GOT3 (cell line): ENCODE data around the gene INCA1.
"Not testable (repeated sequence)": the region's sequence is repeated elsewhere in the genome, so short reads cannot be mapped to it uniquely, and the experiment has no call there.

Source experiments
- DNase-seq: peaks from one replicate; lab custom pipeline; 2025; ENCODE audit warnings: mixed read lengths; lab: John Stamatoyannopoulos, UW

Gene INCA1

GRCh38 chr17:4997302-4998026, at the start of gene INCA1, which contains the start of gene KIF1C:
INCA1 (minus strand) TSS chr17:4997522; CDS start chr17:4994437, 3,085 bp downstream.
KIF1C (plus strand) TSS chr17:4997950; CDS start chr17:5000247, 2,297 bp downstream.
- peak; percentile 73 for DNase-seq

- no peak for DNase-seq
Measured at GRCh38 chr17:5045496-5045895, 48.2 kb upstream of the INCA1 start.

- DNase-seq, result no peak
Measured at GRCh38 chr17:5044630-5045029, 47.3 kb upstream of the INCA1 start.

DNA sequence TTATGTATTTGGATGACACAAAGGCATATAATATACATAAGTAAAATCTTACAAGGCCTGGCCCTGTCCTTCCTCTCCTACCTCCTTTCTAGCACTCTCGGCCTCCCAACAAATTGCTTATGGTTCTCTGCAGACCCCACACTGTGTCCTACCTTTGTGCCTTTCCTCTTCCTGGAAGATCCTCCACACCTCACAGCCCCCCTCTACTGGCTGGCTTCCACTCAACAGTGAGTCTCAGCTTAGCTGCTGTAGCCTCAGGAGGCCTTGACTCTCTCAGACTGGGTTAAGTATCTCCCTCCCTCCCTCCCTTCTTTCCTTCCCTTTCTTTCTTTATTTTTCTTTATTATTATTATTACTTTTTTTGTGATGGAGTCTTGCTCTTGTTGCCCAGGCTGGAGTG, 46.2 kb upstream of the INCA1 start:
- no peak for DNase-seq

DNA sequence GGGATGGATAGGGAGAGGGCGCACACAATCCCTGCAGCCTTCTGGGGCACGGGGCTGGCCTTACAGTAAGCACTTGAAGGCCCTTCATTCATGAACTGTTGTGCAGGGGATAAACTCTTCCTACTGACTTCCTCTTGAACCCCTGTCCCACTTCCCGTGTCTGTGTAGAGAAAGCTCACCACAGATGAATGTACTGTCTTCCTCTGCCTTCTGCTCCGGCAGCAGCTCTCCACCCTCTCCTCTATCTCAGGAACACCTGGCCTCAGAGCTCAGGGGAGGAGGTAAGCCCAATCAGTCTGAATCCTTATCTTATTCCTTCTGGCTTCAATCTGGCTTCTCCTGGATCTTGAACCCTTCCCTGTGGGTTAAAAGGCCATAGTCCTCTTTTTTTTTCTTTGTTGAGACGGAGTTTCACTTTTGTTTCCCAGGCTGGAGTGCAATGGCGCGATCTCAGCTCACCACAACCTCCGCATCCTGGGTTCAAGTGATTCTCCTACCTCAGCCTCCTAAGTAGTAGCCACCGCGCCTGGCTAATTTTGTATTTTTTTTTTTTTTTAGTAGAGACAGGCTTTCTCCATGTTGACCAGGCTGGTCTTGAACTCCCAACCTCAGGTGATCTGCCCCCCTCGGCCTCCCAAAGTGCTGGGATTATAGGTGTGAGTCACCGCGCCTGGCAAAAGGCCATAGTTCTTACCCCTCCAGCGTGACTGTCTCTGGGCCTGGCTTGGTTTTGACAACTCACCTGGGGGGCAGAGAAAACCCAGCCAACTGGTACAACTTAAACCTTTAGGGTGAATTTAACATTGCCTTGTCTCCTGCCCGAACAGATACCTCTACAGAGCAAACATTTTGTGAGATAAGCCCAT, 45.1 kb upstream of the INCA1 start:
- DNase-seq, result no peak

GRCh38 chr17:5035315-5035714, 38.0 kb upstream of the INCA1 start, which contains the start of gene SLC52A1:
SLC52A1 (minus strand) TSS chr17:5035426; CDS start chr17:5034606, 820 bp downstream.
- no peak for DNase-seq

- DNase-seq, result no peak
Measured at GRCh38 chr17:5034651-5035050, 37.3 kb upstream of the INCA1 start.

DNA sequence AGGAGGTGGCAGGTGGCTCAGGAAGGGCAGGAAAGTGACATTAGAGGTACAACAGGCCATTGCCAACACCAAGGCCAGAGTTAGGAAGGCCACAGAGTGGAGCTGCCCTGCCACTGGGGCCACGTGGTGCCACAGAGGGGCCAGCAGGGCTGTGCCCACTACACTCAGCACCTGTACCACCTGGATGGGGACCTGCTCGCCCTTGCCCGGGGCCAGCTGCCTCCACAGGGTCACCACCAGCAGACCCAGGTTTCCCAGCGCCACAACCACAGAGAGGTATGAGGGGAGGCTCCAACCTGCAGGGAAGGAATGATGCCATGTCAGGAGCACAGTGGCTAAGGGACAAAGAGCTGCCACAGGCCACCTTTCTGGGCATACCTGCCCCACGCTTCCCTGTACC, 36.7 kb upstream of the INCA1 start:
- no peak for DNase-seq

- DNase-seq, result no peak
Measured at GRCh38 chr17:5033352-5034015, 36.2 kb upstream of the INCA1 start.

- no peak for DNase-seq
Measured at GRCh38 chr17:5032865-5033264, 35.5 kb upstream of the INCA1 start.

GRCh38 chr17:5031365-5032082, 34.2 kb upstream of the INCA1 start:
- DNase-seq, result no peak

GRCh38 chr17:5030168-5030567, 32.8 kb upstream of the INCA1 start:
- not testable (repeated sequence) for DNase-seq

DNA sequence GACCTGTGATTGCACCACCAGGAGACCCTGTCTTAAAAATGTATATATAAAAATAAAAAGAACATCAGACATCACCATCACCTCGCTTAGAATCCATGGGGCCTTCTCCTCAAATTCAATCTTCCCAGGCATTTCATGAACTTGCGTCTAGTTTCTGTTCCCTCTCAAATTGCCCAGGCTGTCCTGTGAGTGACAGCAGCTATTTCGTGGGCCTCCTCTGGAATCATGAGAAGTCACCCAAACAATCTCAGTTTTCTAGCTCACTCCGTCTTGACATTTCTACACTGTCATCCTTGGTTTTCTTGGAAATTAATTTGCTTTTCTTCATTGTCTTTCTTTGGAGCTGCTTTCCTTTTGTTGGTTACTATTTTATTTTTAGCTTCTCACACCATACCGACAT, 30.6 kb upstream of the INCA1 start:
- no peak for DNase-seq

- DNase-seq, result no peak
Measured at GRCh38 chr17:5027299-5027698, 30.0 kb upstream of the INCA1 start.

DNA sequence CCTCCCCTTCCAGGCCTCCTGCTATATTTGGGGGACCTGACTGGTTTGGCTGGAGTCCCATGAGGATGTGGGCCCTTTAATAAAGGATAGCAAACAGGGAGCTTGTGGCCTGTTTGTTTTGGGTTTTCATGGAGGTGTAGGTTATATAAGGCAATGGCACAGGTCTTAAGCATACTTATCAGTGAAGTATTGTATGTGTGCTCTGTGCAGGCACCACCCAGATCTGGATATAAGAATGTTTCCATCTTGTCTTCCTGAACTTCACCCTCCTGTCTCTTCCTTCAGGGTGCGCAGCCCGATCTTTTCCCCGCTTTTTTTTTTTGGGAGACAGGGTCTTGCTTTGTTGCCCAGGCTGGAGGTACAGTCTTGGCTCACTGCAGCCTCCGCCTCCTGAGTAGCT, 27.3 kb upstream of the INCA1 start:
- DNase-seq, result no peak

- DNase-seq, result no peak
Measured at GRCh38 chr17:5023588-5024147, 26.3 kb upstream of the INCA1 start.

DNA sequence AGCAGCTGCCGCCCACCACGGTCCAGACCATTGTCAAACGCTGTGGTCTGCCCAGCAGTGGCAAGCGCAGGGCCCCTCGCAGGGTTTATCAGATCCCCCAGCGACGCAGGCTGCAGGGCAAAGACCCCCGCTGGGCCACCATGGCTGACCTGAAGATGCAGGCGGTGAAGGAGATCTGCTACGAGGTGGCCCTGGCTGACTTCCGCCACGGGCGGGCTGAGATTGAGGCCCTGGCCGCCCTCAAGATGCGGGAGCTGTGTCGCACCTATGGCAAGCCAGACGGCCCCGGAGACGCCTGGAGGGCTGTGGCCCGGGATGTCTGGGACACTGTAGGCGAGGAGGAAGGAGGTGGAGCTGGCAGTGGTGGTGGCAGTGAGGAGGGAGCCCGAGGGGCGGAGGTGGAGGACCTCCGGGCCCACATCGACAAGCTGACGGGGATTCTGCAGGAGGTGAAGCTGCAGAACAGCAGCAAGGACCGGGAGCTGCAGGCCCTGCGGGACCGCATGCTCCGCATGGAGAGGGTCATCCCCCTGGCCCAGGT, 24.9 kb upstream of the INCA1 start:
- DNase-seq, result no peak

GRCh38 chr17:5020502-5021023, 23.2 kb upstream of the INCA1 start:
- no peak for DNase-seq

GRCh38 chr17:5019475-5019956, 22.2 kb upstream of the INCA1 start:
- no peak for DNase-seq

DNA sequence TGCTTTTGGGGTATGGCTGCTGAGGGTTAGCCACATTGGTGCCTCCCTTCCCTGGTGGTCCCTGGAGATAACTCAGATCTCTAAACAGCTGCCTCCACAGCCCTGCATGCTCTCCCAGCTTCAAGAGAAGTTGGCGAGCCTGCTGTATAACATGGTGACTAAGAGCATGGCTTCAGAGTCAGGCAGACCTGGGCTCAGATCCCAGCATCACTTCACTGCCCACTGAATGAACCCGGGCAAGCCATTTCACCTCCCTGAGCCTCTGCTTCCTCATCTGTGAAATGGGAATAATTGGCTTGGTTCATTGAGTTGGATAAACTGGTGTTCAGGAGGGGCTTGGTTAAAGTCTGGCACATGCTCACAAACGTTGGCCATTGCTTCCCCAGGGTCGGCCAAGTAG, 17.0 kb upstream of the INCA1 start:
- no peak for DNase-seq

GRCh38 chr17:5011928-5012327, 14.6 kb upstream of the INCA1 start:
- no peak for DNase-seq
